Lower leg skin (tissue), 3 donors: ENCODE data around the gene SPATA13.

Experiments
- CTCF ChIP-seq, 3 donors: fragments of 450-650 bp; IDR thresholded peaks; one replicate each; pipeline ENCODE4 v1.5.1; 2016; ENCODE audit warnings: antibody characterized with exemption in 3 of 3, mild to moderate bottlenecking in 3 of 3, moderate library complexity in 2 of 3
- POLR2A ChIP-seq, 2 donors: fragments of 450-650 bp; IDR thresholded peaks; one replicate each; pipeline ENCODE4 v1.6.1; 2016 to 2017; ENCODE audit warnings: antibody characterized with exemption in 2 of 2, mild to moderate bottlenecking in 1 of 2, moderate library complexity in 1 of 2

GRCh38 chr13:24263632-24264031 lies 103.1 kb downstream of the SPATA13 start:
- TF ChIP-seq CTCF (IDR thresholded peaks at IDR 0.05) (no peak), POLR2A (IDR thresholded peaks at IDR 0.05) (no peak)
